ENCODE results near the gene GPA33.
"Not testable (repeated sequence)": the region's sequence is repeated elsewhere in the genome, so short reads cannot be mapped to it uniquely, and the experiment has no call there.

- TF ChIP-seq REST (tag by site-specific recombination; IDR thresholded peaks at IDR 0.05); YY1 (tag by site-specific recombination; IDR thresholded peaks at IDR 0.05); TCF7L2 (IDR thresholded peaks at IDR 0.05; ENCODE audit: borderline replicate concordance, low read depth, low read length); ZNF26 (tag by site-specific recombination; IDR thresholded peaks at IDR 0.05); ZBTB21 (tag by site-specific recombination; IDR thresholded peaks at IDR 0.05); HOXA7 (CRISPR knock-in tag; IDR thresholded peaks at IDR 0.05; ENCODE audit: borderline replicate concordance); ZBTB1 (tag by site-specific recombination; IDR thresholded peaks at IDR 0.05); ZNF521 (tag by site-specific recombination; IDR thresholded peaks at IDR 0.05): not testable (repeated sequence)
- TF ChIP-seq, protein P1, sequence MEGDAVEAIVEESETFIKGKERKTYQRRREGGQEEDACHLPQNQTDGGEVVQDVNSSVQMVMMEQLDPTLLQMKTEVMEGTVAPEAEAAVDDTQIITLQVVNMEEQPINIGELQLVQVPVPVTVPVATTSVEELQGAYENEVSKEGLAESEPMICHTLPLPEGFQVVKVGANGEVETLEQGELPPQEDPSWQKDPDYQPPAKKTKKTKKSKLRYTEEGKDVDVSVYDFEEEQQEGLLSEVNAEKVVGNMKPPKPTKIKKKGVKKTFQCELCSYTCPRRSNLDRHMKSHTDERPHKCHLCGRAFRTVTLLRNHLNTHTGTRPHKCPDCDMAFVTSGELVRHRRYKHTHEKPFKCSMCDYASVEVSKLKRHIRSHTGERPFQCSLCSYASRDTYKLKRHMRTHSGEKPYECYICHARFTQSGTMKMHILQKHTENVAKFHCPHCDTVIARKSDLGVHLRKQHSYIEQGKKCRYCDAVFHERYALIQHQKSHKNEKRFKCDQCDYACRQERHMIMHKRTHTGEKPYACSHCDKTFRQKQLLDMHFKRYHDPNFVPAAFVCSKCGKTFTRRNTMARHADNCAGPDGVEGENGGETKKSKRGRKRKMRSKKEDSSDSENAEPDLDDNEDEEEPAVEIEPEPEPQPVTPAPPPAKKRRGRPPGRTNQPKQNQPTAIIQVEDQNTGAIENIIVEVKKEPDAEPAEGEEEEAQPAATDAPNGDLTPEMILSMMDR (tag by site-specific recombination; IDR thresholded peaks at IDR 0.05) = not testable (repeated sequence)
- TF ChIP-seq, protein P2, sequence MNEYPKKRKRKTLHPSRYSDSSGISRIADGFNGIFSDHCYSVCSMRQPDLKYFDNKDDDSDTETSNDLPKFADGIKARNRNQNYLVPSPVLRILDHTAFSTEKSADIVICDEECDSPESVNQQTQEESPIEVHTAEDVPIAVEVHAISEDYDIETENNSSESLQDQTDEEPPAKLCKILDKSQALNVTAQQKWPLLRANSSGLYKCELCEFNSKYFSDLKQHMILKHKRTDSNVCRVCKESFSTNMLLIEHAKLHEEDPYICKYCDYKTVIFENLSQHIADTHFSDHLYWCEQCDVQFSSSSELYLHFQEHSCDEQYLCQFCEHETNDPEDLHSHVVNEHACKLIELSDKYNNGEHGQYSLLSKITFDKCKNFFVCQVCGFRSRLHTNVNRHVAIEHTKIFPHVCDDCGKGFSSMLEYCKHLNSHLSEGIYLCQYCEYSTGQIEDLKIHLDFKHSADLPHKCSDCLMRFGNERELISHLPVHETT (tag by site-specific recombination; IDR thresholded peaks at IDR 0.05) = not testable (repeated sequence)
- TF ChIP-seq, protein P3, sequence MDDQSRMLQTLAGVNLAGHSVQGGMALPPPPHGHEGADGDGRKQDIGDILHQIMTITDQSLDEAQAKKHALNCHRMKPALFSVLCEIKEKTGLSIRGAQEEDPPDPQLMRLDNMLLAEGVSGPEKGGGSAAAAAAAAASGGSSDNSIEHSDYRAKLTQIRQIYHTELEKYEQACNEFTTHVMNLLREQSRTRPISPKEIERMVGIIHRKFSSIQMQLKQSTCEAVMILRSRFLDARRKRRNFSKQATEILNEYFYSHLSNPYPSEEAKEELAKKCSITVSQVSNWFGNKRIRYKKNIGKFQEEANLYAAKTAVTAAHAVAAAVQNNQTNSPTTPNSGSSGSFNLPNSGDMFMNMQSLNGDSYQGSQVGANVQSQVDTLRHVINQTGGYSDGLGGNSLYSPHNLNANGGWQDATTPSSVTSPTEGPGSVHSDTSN (CRISPR knock-in tag; IDR thresholded peaks at IDR 0.05) = not testable (repeated sequence)
Observed at GRCh38 chr1:167029553-167029952, 60.6 kb downstream of the GPA33 start.
